Lower leg skin (tissue), 3 donors: ENCODE measurements around the gene JAK3.

Experiments
- CTCF ChIP-seq, 3 donors: fragments of 450-650 bp; IDR thresholded peaks; one replicate each; pipeline ENCODE4 v1.5.1; 2016; ENCODE audit warnings: antibody characterized with exemption in 3 of 3, mild to moderate bottlenecking in 3 of 3, moderate library complexity in 2 of 3
- POLR2A ChIP-seq, 2 donors: fragments of 450-650 bp; IDR thresholded peaks; one replicate each; pipeline ENCODE4 v1.6.1; 2016 to 2017; ENCODE audit warnings: antibody characterized with exemption in 2 of 2, mild to moderate bottlenecking in 1 of 2, moderate library complexity in 1 of 2

GRCh38 chr19:17806945-17807344 lies 40.8 kb downstream of the JAK3 start:
- TF ChIP-seq CTCF (IDR thresholded peaks at IDR 0.05) (no peak), POLR2A (IDR thresholded peaks at IDR 0.05) (no peak)
